Mesenteric fat pad (tissue), 1 donor: Measurements from ENCODE around the gene INO80. TPM values are rescaled to one million over a fixed set of nuclear protein-coding genes. Genes with fewer than 3 reads are reported as not detected.

Source experiments
- DNase-seq: peaks from one replicate; pipeline ENCODE4 v3.0.0-alpha.2; 2020; ENCODE audit warnings: low spot score
- total RNA-seq: library from RNA; stranded (reverse); fragmentation: NEBNext Ultra II Directional; extraction: Animal tissue kit (Norgen Biotek cat#: 25700); gene quantifications from one replicate; pipeline ENCODE4 v1.2.1, GENCODE V29; 2021
- donor health status: DM: yes; HTN: yes; CAD: no.

INO80 gene
- total RNA-seq, 1 donor from 2014 or later = 27.2 TPM

DNA sequence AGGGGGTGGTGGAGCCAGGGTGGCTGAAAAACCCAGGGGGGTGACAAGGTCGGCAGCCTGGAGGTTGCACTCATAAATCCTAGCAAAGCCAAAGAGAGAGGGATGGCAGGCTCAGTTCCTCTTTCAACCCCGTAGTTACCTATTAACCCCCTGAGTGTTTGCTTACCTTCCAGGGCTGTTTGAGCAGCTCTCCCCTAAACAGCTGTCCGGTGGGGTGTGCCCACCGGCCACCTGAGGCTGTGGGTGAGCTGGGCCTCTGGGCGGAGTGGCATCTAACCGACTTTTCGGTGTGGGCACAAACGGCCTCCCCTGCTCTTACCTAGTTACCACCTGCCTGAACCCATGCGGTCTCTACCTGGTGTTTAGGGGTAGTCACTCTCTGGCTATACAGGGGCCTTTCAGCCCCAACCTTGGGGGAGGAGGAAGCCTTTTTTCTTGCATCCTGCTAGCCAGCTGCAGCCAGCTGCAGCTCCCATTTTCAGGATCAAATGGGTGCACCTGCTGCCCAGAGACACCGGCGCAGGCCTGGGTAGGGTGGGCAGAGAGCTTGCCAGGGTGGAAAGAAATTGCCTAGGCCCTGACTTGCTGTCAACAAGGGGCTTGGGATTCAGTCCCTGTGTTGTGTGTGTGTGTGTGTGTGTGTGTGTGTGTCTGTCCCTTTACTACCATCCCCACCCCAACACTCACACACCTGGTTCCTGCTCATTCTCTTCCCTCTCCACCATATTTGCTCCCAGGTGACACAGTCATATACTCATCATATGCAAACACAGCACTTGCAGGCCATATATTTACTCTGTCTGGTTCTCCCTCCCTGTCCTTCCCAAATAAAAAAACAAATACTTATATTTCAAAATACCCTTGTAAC lies 183.2 kb downstream of the INO80 start:
- DNase-seq = no peak

DNA sequence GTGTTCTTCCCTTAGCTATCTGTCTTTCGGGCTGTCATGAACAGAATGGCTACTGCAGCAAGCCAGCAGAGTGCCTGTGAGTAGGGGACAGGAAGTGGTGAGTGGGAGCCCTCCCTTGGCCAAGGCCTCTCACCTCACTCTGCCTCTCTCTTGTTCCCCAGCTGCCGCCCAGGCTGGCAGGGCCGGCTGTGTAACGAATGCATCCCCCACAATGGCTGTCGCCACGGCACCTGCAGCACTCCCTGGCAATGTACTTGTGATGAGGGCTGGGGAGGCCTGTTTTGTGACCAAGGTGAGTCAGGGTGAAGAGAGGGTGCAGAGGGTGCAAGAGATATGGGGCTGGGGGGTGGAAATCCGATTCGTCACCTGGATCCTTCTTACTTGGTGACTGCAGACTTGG lies 183.9 kb downstream of the INO80 start:
- no peak for DNase-seq

DNA sequence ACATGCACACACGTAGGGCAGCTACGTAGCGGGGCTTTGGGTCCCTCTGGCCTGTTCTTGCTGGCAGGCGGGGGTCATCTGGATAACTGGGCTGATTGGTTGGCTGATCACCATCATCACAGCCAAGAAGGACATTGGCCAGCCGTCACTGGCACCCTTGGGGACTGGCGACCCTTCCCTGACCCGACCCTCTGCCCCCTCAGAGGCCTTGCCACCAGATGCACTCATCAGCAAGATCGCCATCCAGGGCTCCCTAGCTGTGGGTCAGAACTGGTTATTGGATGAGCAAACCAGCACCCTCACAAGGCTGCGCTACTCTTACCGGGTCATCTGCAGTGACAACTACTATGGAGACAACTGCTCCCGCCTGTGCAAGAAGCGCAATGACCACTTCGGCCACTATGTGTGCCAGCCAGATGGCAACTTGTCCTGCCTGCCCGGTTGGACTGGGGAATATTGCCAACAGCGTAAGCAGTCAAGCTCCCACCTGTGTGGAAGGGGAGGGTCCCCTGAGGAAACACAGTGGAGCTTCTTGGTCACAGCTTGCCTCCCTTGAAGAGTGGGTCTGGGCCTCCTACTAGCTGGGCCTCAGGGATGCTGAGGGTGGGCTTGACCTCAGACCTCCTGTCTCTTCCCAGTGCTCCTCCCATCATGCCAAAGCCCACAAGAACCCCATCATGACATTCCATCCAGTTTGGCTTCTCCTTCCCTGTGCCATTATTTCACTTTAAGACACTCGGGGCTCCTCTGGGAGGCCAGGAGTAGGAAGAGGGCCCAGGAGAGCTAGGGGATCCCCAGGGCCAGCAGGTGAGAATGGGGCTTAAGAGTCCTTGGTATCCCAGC lies 184.6 kb downstream of the INO80 start:
- no peak for DNase-seq

DNA sequence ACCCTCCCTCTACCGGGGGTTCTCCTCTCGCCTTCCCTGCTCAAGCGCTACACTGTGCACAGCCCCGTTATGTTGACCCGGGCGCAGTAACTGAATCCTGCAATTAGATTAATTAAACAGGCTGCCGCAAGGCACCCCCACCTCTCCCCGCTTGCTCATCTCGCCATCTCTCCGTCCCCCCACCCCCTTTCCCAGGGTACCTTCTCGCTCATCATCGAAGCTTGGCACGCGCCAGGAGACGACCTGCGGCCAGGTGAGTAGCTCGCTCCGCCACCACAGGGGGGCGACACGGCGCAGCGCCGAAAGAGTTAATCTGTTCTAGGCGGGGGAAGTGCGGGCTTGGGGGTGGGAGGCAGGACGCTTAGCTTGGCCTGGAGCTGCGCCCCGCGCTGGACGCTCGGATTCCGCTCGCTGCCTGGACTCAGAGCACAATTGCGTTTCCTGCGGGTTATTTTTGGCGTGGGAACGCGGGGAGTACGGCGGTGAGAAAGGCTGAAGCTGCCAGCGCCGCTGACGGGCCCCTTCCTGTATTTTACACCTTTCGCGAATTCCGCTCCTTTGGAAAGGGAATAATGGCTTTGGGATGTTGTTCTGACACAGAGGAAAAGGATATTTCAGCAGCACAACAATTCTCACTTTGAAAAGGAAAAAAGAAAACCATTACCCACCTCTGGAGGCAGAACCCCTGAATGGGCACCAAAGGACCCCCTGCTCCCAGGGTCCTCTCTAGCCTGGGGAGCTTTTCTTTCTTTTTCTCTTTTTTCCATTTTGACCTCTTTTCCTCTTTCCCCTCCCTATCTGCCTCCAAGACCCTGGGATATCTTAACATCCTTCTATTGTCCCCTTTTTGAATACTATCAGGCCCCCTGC lies 185.4 kb downstream of the INO80 start:
- DNase-seq = no peak

DNA sequence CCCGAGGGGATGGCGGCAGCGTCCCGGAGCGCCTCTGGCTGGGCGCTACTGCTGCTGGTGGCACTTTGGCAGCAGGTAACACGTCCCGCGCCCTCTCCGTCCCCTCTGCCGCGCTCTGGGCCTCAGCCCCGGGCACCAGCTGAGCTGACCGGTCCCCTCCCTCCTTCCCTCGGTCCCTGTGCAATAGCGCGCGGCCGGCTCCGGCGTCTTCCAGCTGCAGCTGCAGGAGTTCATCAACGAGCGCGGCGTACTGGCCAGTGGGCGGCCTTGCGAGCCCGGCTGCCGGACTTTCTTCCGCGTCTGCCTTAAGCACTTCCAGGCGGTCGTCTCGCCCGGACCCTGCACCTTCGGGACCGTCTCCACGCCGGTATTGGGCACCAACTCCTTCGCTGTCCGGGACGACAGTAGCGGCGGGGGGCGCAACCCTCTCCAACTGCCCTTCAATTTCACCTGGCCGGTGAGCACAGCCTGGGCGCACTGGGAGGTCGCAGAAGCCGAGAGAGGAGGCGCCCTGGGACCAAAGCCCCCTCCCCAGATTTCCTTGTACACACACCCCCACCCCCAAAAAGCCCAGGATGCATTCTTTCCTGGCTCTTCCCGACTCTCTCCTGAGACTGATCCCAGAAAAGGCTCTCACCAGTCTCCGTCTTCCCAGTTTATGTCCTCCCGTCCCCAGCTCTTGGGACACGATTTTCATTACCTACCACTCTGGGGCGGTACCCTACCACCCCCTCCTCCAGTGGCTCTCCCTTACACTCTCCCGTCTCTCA lies 186.2 kb downstream of the INO80 start:
- no peak for DNase-seq

Other genes starting within 250 kb of the INO80 start
- gene RHOV, start 242.0 kb downstream of the INO80 start, total RNA-seq = not detected
- gene VPS18, start 221.8 kb downstream of the INO80 start, total RNA-seq = 29.3 TPM
- 15.2 TPM for gene DLL4, start 186.9 kb downstream of the INO80 start, total RNA-seq
- gene CHAC1, start 162.8 kb downstream of the INO80 start, total RNA-seq = 2.4 TPM
- gene EXD1, start 114.5 kb upstream of the INO80 start, total RNA-seq = not detected
- 128 TPM for gene CHP1, start 115.0 kb upstream of the INO80 start, total RNA-seq
- gene OIP5, start 216.3 kb upstream of the INO80 start, total RNA-seq = not detected
- gene NUSAP1, start 216.6 kb upstream of the INO80 start, total RNA-seq = 1.6 TPM